KOPT-K1 (cell line): Measurements from ENCODE around the gene RAB11FIP2.
"Not testable (repeated sequence)": the region's sequence is repeated elsewhere in the genome, so short reads cannot be mapped to it uniquely, and the experiment has no call there.

Experiments used
- H3K27ac ChIP-seq: fragments of 200-600 bp; sonication (generic); 2 replicates; pipeline ENCODE4 v1.5.1; 2016; ENCODE audit warnings: antibody characterized with exemption, mild to moderate bottlenecking, low read depth, low read length; ENCODE audit not compliant: poor library complexity, severe bottlenecking
- H3K36me3 ChIP-seq: fragments of 200-600 bp; sonication (generic); 2 replicates; pipeline ENCODE4 v1.5.1; 2017; ENCODE audit warnings: antibody characterized with exemption, mild to moderate bottlenecking, low read length, moderate library complexity; ENCODE audit not compliant: insufficient read depth
- H3K9me3 ChIP-seq: fragments of 200-600 bp; sonication (generic); 2 replicates; pipeline ENCODE4 v1.5.1; 2017; ENCODE audit warnings: antibody characterized with exemption, low read length, mild to moderate bottlenecking; ENCODE audit not compliant: insufficient read depth, poor library complexity, severe bottlenecking

The RAB11FIP2 gene

GRCh38 chr10:118046395-118047156, at the start of gene RAB11FIP2:
RAB11FIP2 (minus strand) TSS chr10:118046941; CDS start chr10:118046163, 778 bp downstream.
- Histone ChIP-seq H3K36me3 (no peaks in the 10 kb centered on the region), H3K9me3 (no peaks in the 10 kb centered on the region), H3K27ac (peak within 1 kb of the TSS; percentile 95)

GRCh38 chr10:118096022-118096421, 49.3 kb upstream of the RAB11FIP2 start:
- Histone ChIP-seq H3K9me3 (no peaks in the 10 kb centered on the region), H3K36me3 (no peaks in the 10 kb centered on the region), H3K27ac (no peak overlapping the region)

GRCh38 chr10:118092209-118092608, 45.5 kb upstream of the RAB11FIP2 start:
- H3K36me3 ChIP-seq = no peaks in the 10 kb centered on the region

GRCh38 chr10:118080817-118081216, 34.1 kb upstream of the RAB11FIP2 start:
- no peak overlapping the region for H3K27ac ChIP-seq
- H3K36me3 ChIP-seq = no peaks in the 10 kb centered on the region
- no peaks in the 10 kb centered on the region for H3K9me3 ChIP-seq

More at GRCh38 chr10:118092209-118092608, 45.5 kb upstream of the RAB11FIP2 start:
- Histone ChIP-seq H3K27ac (no peak overlapping the region), H3K9me3 (no peaks in the 10 kb centered on the region)

- Histone ChIP-seq H3K9me3 (no peaks in the 10 kb centered on the region), H3K27ac (no peak overlapping the region), H3K36me3 (no peaks in the 10 kb centered on the region)
Measured at GRCh38 chr10:118076705-118077104, 30.0 kb upstream of the RAB11FIP2 start.

- H3K36me3 ChIP-seq = no peaks in the 10 kb centered on the region
Measured at GRCh38 chr10:118072840-118073239, 26.1 kb upstream of the RAB11FIP2 start.

GRCh38 chr10:118067389-118067788, 20.6 kb upstream of the RAB11FIP2 start:
- H3K9me3 ChIP-seq, H3K27ac ChIP-seq, H3K36me3 ChIP-seq: not testable (repeated sequence)

More at GRCh38 chr10:118072840-118073239, 26.1 kb upstream of the RAB11FIP2 start:
- Histone ChIP-seq H3K9me3 (no peaks in the 10 kb centered on the region), H3K27ac (no peak overlapping the region)

- H3K27ac ChIP-seq = no peak overlapping the region
- H3K9me3 ChIP-seq = no peaks in the 10 kb centered on the region
Measured at GRCh38 chr10:118062798-118063238, 16.1 kb upstream of the RAB11FIP2 start.

GRCh38 chr10:118058371-118058770, 11.6 kb upstream of the RAB11FIP2 start:
- no peak overlapping the region for H3K27ac ChIP-seq
- no peaks in the 10 kb centered on the region for H3K36me3 ChIP-seq
- no peaks in the 10 kb centered on the region for H3K9me3 ChIP-seq

More at GRCh38 chr10:118062798-118063238, 16.1 kb upstream of the RAB11FIP2 start:
- no peaks in the 10 kb centered on the region for H3K36me3 ChIP-seq

- no peaks in the 10 kb centered on the region for H3K36me3 ChIP-seq
Measured at GRCh38 chr10:118057361-118057760, 10.6 kb upstream of the RAB11FIP2 start.

GRCh38 chr10:118054383-118054782, 7.6 kb upstream of the RAB11FIP2 start:
- Histone ChIP-seq H3K27ac (no peak overlapping the region), H3K9me3 (no peaks in the 10 kb centered on the region), H3K36me3 (no peaks in the 10 kb centered on the region)

More at GRCh38 chr10:118057361-118057760, 10.6 kb upstream of the RAB11FIP2 start:
- Histone ChIP-seq H3K9me3 (no peaks in the 10 kb centered on the region), H3K27ac (no peak overlapping the region)

GRCh38 chr10:118052816-118053215, 6.1 kb upstream of the RAB11FIP2 start:
- H3K9me3 ChIP-seq = no peaks in the 10 kb centered on the region
- H3K27ac ChIP-seq = no peak overlapping the region
- H3K36me3 ChIP-seq = no peaks in the 10 kb centered on the region

GRCh38 chr10:118047880-118048279, 1.1 kb upstream of the RAB11FIP2 start:
- Histone ChIP-seq H3K27ac (no peak overlapping the region), H3K36me3 (no peaks in the 10 kb centered on the region), H3K9me3 (no peaks in the 10 kb centered on the region)

GRCh38 chr10:118047157-118047719, 497 bp upstream of the RAB11FIP2 start:
- Histone ChIP-seq H3K9me3 (no peaks in the 10 kb centered on the region), H3K27ac (peak overlapping the region; percentile 95), H3K36me3 (no peaks in the 10 kb centered on the region)

GRCh38 chr10:118045837-118046394, 825 bp downstream of the RAB11FIP2 start:
- Histone ChIP-seq H3K9me3 (no peaks in the 10 kb centered on the region), H3K27ac (peak overlapping the region; percentile 95), H3K36me3 (no peaks in the 10 kb centered on the region)
